GM12878 (cell line): ENCODE results near the gene H2AZ2. TPM values are rescaled to one million over a fixed set of nuclear protein-coding genes. Genes with fewer than 3 reads are reported as not detected.

Experiments
- ATAC-seq: fragments of 200-7000 bp; cut with Tn5 transposase; 3 replicates; pipeline ENCODE4 v1.9.1; 2020; ENCODE audit warnings: mild to moderate bottlenecking, moderate library complexity
- BruUV-seq: library from RNA; stranded (reverse); fragments of 400-500 nt; replicated peaks from 2 replicates; lab custom pipeline; 2021; lab: Mats Ljungman, UMichigan
- CTCF ChIA-PET: fragments of 300-600 bp; sonication (Branson Sonifier 250); formaldehyde crosslinking; extraction: SDS; loops from one replicate; lab custom pipeline; 2021; ENCODE audit warnings: inconsistent platforms; lab: Yijun Ruan, JAX
- POLR2A ChIA-PET: fragments of 350-600 bp; formaldehyde crosslinking; extraction: SDS; loops from one replicate; lab custom pipeline; 2021; ENCODE audit warnings: inconsistent platforms; lab: Charles Lee
- RAD21 ChIA-PET: fragments of 300-600 bp; sonication (Branson Sonifier 250); formaldehyde crosslinking; loops from one replicate; lab custom pipeline; 2023; ENCODE audit warnings: antibody characterized with exemption; ENCODE audit not compliant: unreplicated experiment; lab: Charles Lee
- SMC1A ChIA-PET: fragments of 300-600 bp; sonication (Branson Sonifier 250); formaldehyde crosslinking; loops from one replicate; lab custom pipeline; 2023; ENCODE audit not compliant: unreplicated experiment, uncharacterized antibody; lab: Charles Lee
- DNase-seq: peaks from one replicate; pipeline ENCODE4 v3.0.0-alpha.2; 2011; ENCODE audit warnings: low read depth, low spot score
- FAIRE-seq: peaks from 3 replicates; lab custom pipeline; 2011; peaks lifted over from hg19 to GRCh38; lab: Jason Lieb, UNC
- H2AFZ ChIP-seq: 2 replicates; pipeline ENCODE4 v1.6.0; 2011; ENCODE audit warnings: low read depth, low read length, control low read depth; ENCODE audit not compliant: control insufficient read depth
- H3K27ac ChIP-seq: 2 replicates; pipeline ENCODE4 v1.5.1; 2011; ENCODE audit warnings: control low read depth; ENCODE audit not compliant: control insufficient read depth, insufficient read depth
- H3K27me3 ChIP-seq, 2 experiments: replicated peaks in 1 of 2; 2 replicates each; pipeline versions ENCODE4 v1.6.0 to v1.6.1; 2011; ENCODE audit warnings: low read length in 1 of 2; ENCODE audit not compliant: control insufficient read depth in 2 of 2, insufficient read depth in 2 of 2
- H3K36me3 ChIP-seq, 2 experiments: 2 replicates each; pipeline ENCODE4 v1.5.1; 2011; ENCODE audit warnings: low read length in 1 of 2; ENCODE audit not compliant: control insufficient read depth in 2 of 2, insufficient read depth in 2 of 2
- H3K4me1 ChIP-seq: 2 replicates; pipeline ENCODE4 v1.6.1; 2011; ENCODE audit warnings: mild to moderate bottlenecking, low read length, moderate library complexity, mixed read lengths; ENCODE audit not compliant: control insufficient read depth, insufficient read depth
- H3K4me2 ChIP-seq: 2 replicates; pipeline ENCODE4 v1.6.0; 2011; ENCODE audit warnings: control low read depth; ENCODE audit not compliant: control insufficient read depth, insufficient read depth
- H3K4me3 ChIP-seq: fragments of 200-600 bp; sonication (generic); 2 replicates; pipeline ENCODE4 v1.5.1; 2016
- H3K79me2 ChIP-seq: 2 replicates; pipeline ENCODE4 v1.6.0; 2011; ENCODE audit warnings: low read length; ENCODE audit not compliant: control insufficient read depth, insufficient read depth
- H3K9ac ChIP-seq: 2 replicates; pipeline ENCODE4 v1.8.0; 2011; ENCODE audit warnings: low read length, control low read depth, mixed read lengths; ENCODE audit not compliant: control insufficient read depth, insufficient read depth
- H3K9me3 ChIP-seq: replicated peaks from 3 replicates; pipeline ENCODE4 v1.5.1; 2011; ENCODE audit warnings: mild to moderate bottlenecking, low read length; ENCODE audit not compliant: control insufficient read depth, insufficient read depth
- H4K20me1 ChIP-seq: 2 replicates; pipeline ENCODE4 v1.6.0; 2011; ENCODE audit not compliant: control insufficient read depth, insufficient read depth
- ATF3 ChIP-seq: IDR thresholded peaks from 2 replicates; pipeline ENCODE4 v1.6.1; 2011; ENCODE audit warnings: low read depth, mild to moderate bottlenecking, low read length, moderate library complexity, borderline replicate concordance; ENCODE audit errors: extremely low read depth
- BRCA1 ChIP-seq: IDR thresholded peaks from 2 replicates; pipeline ENCODE4 v1.6.1; 2011; ENCODE audit warnings: low read depth, low read length, improper control_type of control experiment
- CREB1 ChIP-seq: IDR thresholded peaks from 2 replicates; pipeline ENCODE4 v1.6.1; 2012; ENCODE audit warnings: low read depth, mild to moderate bottlenecking, inconsistent platforms
- EGR1 ChIP-seq, 2 experiments: IDR thresholded peaks; 1 replicate in 1 of 2; 2 replicates in 1 of 2; pipeline ENCODE4 v1.6.1; 2011 to 2012; ENCODE audit warnings: low read depth in 2 of 2, low read length in 2 of 2, borderline replicate concordance in 1 of 2, mild to moderate bottlenecking in 1 of 2, moderate library complexity in 1 of 2
- EZH2 ChIP-seq: IDR thresholded peaks from 2 replicates; pipeline ENCODE4 v1.6.1; 2012; ENCODE audit warnings: low read depth, mild to moderate bottlenecking, control low read depth, inconsistent platforms, low read length, borderline replicate concordance; ENCODE audit not compliant: control insufficient read depth
- FOS ChIP-seq: IDR thresholded peaks from 3 replicates; pipeline ENCODE4 v1.6.1; 2011; ENCODE audit warnings: borderline replicate concordance; ENCODE audit not compliant: insufficient read length; ENCODE audit errors: extremely low read depth
- JUNB ChIP-seq: IDR thresholded peaks from 2 replicates; pipeline ENCODE4 v1.6.1; 2016; ENCODE audit warnings: antibody characterized with exemption, mild to moderate bottlenecking
- KDM1A ChIP-seq: fragments of 200-600 bp; sonication (generic); IDR thresholded peaks from 2 replicates; pipeline ENCODE4 v1.6.1; 2016; ENCODE audit warnings: borderline replicate concordance
- LARP7 ChIP-seq: fragments of 450-650 bp; IDR thresholded peaks from 2 replicates; pipeline ENCODE4 v1.6.1; 2017; ENCODE audit warnings: mild to moderate bottlenecking
- MTA3 ChIP-seq: IDR thresholded peaks from 2 replicates; pipeline ENCODE4 v1.6.1; 2012; ENCODE audit warnings: low read length, inconsistent platforms, borderline replicate concordance
- MYC ChIP-seq: IDR thresholded peaks from 2 replicates; pipeline ENCODE4 v1.6.1; 2011; ENCODE audit warnings: mild to moderate bottlenecking, low read length, moderate library complexity, inconsistent platforms; ENCODE audit not compliant: insufficient read depth, insufficient replicate concordance, insufficient read length, severe bottlenecking
- PAX5 ChIP-seq: IDR thresholded peaks from 2 replicates; pipeline ENCODE4 v1.6.1; 2011; ENCODE audit warnings: low read depth, low read length, borderline replicate concordance
- STAT1 ChIP-seq: fragments of 450-650 bp; conservative IDR thresholded peaks from 2 replicates; pipeline ENCODE4 v1.6.1; 2014; ENCODE audit warnings: antibody characterized with exemption, mild to moderate bottlenecking
- TCF12 ChIP-seq: IDR thresholded peaks from 2 replicates; pipeline ENCODE4 v1.6.1; 2011; ENCODE audit warnings: low read depth, mild to moderate bottlenecking, low read length
- WGBS: methylation state at CpG from one replicate; pipeline ENCODE4 v1.1.6; 2016; ENCODE audit warnings: low lambda C conversion rate; ENCODE audit not compliant: insufficient replicate concordance, insufficient coverage; ENCODE audit errors: missing lambda C conversion rate; 5-methylcytosine and 5-hydroxymethylcytosine counted together
- in situ Hi-C: fragments of 300-500 bp; cut with MboI; formaldehyde crosslinking; loops from 9 replicates; pipeline ENCODE4 v1.14.3; 2018; ENCODE audit warnings: mixed read lengths
- intact Hi-C: fragments of 100-400 bp; cut with micrococcal nuclease; formaldehyde crosslinking; loops from one replicate; pipeline ENCODE4 v1.14.2; 2022; ENCODE audit not compliant: unreplicated experiment
- polyA plus RNA-seq, 11 experiments: library from polyadenylated mRNA; depleted of rRNA in 4 of 11; unstranded in 6 of 11; stranded (reverse) in 5 of 11; fragments of >200 nt; fragmentation: Nextera tagmentation in 4 of 11; fragmentation: Illumina TruSeq in 1 of 11; extraction: Ambion mirVana in 4 of 11; extraction: Trizol in 1 of 11; gene quantifications; 1 replicate in 1 of 11; 2 replicates in 10 of 11; pipeline versions ENCODE4 v1.2.1 to v1.2.3, GENCODE V29; 2011 to 2016; ENCODE audit warnings: inconsistent platforms in 2 of 11, missing spikeins in 2 of 11, low read depth in 1 of 11
- total RNA-seq, 4 experiments: library from RNA; depleted of rRNA in 3 of 4; stranded (reverse); fragments of >200 nt in 3 of 4; fragmentation: Illumina TruSeq in 1 of 4; extraction: Trizol in 1 of 4; gene quantifications; 2 replicates each; pipeline versions ENCODE4 v1.2.1 to v1.2.3, GENCODE V29; 2013 to 2021
- TF ChIP-seq, protein P1 (sequence below): fragments of 450-650 bp; formaldehyde crosslinking; IDR thresholded peaks from 2 replicates; pipeline ENCODE4 v1.4.0; 2020; ENCODE audit warnings: mild to moderate bottlenecking, moderate library complexity
- TF ChIP-seq, protein P2 (sequence below): fragments of 450-650 bp; IDR thresholded peaks from 2 replicates; pipeline ENCODE4 v1.6.1; 2016; ENCODE audit warnings: mild to moderate bottlenecking

The H2AZ2 gene
- total and polyA plus RNA-seq, 10 of the 15 experiments (the other 5 are each of a cell fraction or from before 2014, with no cell fraction given) = 118 to 366 (median 223) TPM

- TF ChIP-seq, protein P1, sequence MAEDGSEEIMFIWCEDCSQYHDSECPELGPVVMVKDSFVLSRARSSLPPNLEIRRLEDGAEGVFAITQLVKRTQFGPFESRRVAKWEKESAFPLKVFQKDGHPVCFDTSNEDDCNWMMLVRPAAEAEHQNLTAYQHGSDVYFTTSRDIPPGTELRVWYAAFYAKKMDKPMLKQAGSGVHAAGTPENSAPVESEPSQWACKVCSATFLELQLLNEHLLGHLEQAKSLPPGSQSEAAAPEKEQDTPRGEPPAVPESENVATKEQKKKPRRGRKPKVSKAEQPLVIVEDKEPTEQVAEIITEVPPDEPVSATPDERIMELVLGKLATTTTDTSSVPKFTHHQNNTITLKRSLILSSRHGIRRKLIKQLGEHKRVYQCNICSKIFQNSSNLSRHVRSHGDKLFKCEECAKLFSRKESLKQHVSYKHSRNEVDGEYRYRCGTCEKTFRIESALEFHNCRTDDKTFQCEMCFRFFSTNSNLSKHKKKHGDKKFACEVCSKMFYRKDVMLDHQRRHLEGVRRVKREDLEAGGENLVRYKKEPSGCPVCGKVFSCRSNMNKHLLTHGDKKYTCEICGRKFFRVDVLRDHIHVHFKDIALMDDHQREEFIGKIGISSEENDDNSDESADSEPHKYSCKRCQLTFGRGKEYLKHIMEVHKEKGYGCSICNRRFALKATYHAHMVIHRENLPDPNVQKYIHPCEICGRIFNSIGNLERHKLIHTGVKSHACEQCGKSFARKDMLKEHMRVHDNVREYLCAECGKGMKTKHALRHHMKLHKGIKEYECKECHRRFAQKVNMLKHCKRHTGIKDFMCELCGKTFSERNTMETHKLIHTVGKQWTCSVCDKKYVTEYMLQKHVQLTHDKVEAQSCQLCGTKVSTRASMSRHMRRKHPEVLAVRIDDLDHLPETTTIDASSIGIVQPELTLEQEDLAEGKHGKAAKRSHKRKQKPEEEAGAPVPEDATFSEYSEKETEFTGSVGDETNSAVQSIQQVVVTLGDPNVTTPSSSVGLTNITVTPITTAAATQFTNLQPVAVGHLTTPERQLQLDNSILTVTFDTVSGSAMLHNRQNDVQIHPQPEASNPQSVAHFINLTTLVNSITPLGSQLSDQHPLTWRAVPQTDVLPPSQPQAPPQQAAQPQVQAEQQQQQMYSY (CRISPR knock-in tag) = no peak
- no peak for TF ChIP-seq MTA3
- no peak for TF ChIP-seq FOS
- no peak for TF ChIP-seq CREB1
Observed at GRCh38 chr7:44824894-44825526, 22.9 kb downstream of the H2AZ2 start (continued).

DNA sequence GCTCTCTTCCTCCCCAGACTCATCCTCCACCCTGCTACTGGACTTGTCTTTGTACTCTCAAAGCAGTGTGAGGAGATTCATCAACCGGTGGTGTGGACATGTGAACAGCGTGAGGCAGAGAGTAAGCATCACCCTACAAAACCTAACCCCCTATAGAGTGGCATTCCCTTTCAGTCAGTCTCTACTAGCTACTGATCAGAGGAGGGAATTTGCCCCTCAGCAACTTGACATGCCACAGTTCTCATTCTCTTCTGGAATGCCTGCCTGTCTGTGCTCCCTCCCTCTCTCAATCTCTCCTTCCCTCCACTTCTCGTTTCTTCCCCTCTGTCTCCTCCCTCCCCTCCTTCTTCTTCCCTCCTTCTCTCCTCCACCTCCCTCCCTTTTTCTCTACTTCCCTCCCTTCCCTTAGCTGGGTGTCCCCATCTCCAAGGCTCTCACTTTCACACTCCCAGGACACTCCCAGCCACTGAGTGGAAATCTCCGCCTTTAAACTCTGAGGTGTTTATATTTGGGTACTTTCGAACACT lies 24.6 kb downstream of the H2AZ2 start:
- ChIA-PET POLR2A (interaction anchor here (0.6 kb wide), 4 partner anchors 18 to 396 kb away, joined by 3 to 9 read pairs (median 3); no protein-coding TSS in a partner anchor), RAD21 (no interaction called here), CTCF (interaction anchor here (0.8 kb wide), 1 partner anchor 11 kb away, joined by 3 read pairs; no protein-coding TSS in a partner anchor), SMC1A (interaction anchor here (1.1 to 1.5 kb wide), 5 partner anchors 15 to 124 kb away, joined by 3 to 4 read pairs (median 3); no protein-coding TSS in a partner anchor)
- H3K27ac ChIP-seq = no peak overlapping the region
- H4K20me1 ChIP-seq = no peaks in the 10 kb centered on the region
- H3K4me3 ChIP-seq = no peak overlapping the region
- BruUV-seq = no TSS peak
- no peaks in the 10 kb centered on the region for H3K79me2 ChIP-seq
- H3K4me2 ChIP-seq = no peak overlapping the region
- FAIRE-seq (no peak), DNase-seq (no peak), ATAC-seq (no peak)
- no peaks in the 10 kb centered on the region for H3K9me3 ChIP-seq
- intact Hi-C loops (no loop called here), in situ Hi-C loops (no loop called here)
- no peaks in the 10 kb centered on the region for H3K4me1 ChIP-seq
- no peak overlapping the region for H2AFZ ChIP-seq
- 89% methylated on average over 5 of the region's 5 CpGs for WGBS
- no peak overlapping the region for H3K9ac ChIP-seq
- H3K36me3 ChIP-seq = peaks cover 3 to 4% of the 10 kb centered on the region in 2 experiments; a peak in 3 of 4 replicates
- H3K27me3 ChIP-seq = no peaks in the 10 kb centered on the region
- TF ChIP-seq JUNB = no peak
- TF ChIP-seq TCF12 = no peak
- TF ChIP-seq KDM1A = no peak
- no peak for TF ChIP-seq ATF3
- TF ChIP-seq MYC = no peak
- TF ChIP-seq STAT1 = no peak
- TF ChIP-seq EZH2 = no peak
- TF ChIP-seq, protein P2, sequence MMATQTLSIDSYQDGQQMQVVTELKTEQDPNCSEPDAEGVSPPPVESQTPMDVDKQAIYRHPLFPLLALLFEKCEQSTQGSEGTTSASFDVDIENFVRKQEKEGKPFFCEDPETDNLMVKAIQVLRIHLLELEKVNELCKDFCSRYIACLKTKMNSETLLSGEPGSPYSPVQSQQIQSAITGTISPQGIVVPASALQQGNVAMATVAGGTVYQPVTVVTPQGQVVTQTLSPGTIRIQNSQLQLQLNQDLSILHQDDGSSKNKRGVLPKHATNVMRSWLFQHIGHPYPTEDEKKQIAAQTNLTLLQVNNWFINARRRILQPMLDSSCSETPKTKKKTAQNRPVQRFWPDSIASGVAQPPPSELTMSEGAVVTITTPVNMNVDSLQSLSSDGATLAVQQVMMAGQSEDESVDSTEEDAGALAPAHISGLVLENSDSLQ = no peak
- TF ChIP-seq PAX5 = no peak
- no peak for TF ChIP-seq EGR1 (IDR thresholded peaks at IDR 0.05; ENCODE audit: borderline replicate concordance in 1 of 2, low read depth in 2 of 2, low read length in 2 of 2)
- no peak for TF ChIP-seq BRCA1
- TF ChIP-seq LARP7 = no peak
